K562 (cell line): ENCODE data around the gene KLHL29. TPM values are rescaled to one million over a fixed set of nuclear protein-coding genes. Genes with fewer than 3 reads are reported as not detected.
A peak's percentile ranks its signal among the peaks of the same experiment; 100 is the strongest.

ENCODE experiments used
- ATAC-seq: fragments of 200-7000 bp; cut with Tn5 transposase; 3 replicates; pipeline ENCODE4 v1.9.1; 2020; ENCODE audit warnings: moderate library complexity
- BruUV-seq: library from RNA; stranded (reverse); fragments of 400-500 nt; replicated peaks from 2 replicates; lab custom pipeline; 2021; lab: Mats Ljungman, UMichigan
- CTCF ChIA-PET: fragments of 300-600 bp; formaldehyde crosslinking; extraction: SDS; loops from one replicate; lab custom pipeline; 2021; ENCODE audit warnings: low intra/inter-chr PET ratio; lab: Yijun Ruan, JAX
- POLR2A ChIA-PET: fragments of 300-600, 350-650 bp; sonication (Branson Sonifier 250); formaldehyde crosslinking; extraction: SDS; loops from one replicate; lab custom pipeline; 2021; ENCODE audit warnings: antibody characterized with exemption, inconsistent platforms; lab: Yijun Ruan, JAX
- DNase-seq, 4 experiments: peaks; one replicate each; pipeline versions ENCODE4 v3.0.0 to v3.0.0-alpha.2; 2011 to 2018; ENCODE audit warnings: low spot score in 3 of 4, mixed read lengths in 3 of 4; ENCODE audit errors: extremely low read depth in 1 of 4
- FAIRE-seq: peaks from 2 replicates; lab custom pipeline; 2011; peaks lifted over from hg19 to GRCh38; lab: Jason Lieb, UNC
- H2AFZ ChIP-seq: 2 replicates; pipeline ENCODE4 v1.6.0; 2011; ENCODE audit warnings: low read depth, low read length, control low read depth, inconsistent platforms
- H3K27ac ChIP-seq: fragments of 200-600 bp; 3 replicates; pipeline ENCODE4 v1.8.0; 2011; ENCODE audit warnings: low read depth, mild to moderate bottlenecking, control low read depth, inconsistent platforms, low read length, moderate library complexity, mixed read lengths; ENCODE audit errors: extremely low read depth
- H3K27me3 ChIP-seq, 2 experiments: fragments of 300-600 bp in 1 of 2; 2 replicates in 1 of 2; 3 replicates in 1 of 2; pipeline versions ENCODE4 v1.6.0 to v1.8.0; 2011; ENCODE audit warnings: inconsistent platforms in 2 of 2, low read length in 2 of 2, mild to moderate bottlenecking in 1 of 2, mixed read lengths in 1 of 2, moderate library complexity in 1 of 2; ENCODE audit not compliant: control insufficient read depth in 2 of 2, insufficient read depth in 2 of 2
- H3K36me3 ChIP-seq: fragments of 300-600 bp; 3 replicates; pipeline ENCODE4 v1.8.0; 2011; ENCODE audit warnings: mild to moderate bottlenecking, low read length, inconsistent platforms; ENCODE audit not compliant: control insufficient read depth, insufficient read depth
- H3K4me1 ChIP-seq, 2 experiments: fragments of 200-600 bp in 1 of 2; replicated peaks in 1 of 2; 2 replicates in 1 of 2; 3 replicates in 1 of 2; pipeline versions ENCODE4 v1.5.1 to v1.8.0; 2011; ENCODE audit warnings: inconsistent platforms in 2 of 2, low read length in 2 of 2, mild to moderate bottlenecking in 1 of 2, mixed read lengths in 1 of 2, moderate library complexity in 1 of 2; ENCODE audit not compliant: control insufficient read depth in 2 of 2, insufficient read depth in 2 of 2
- H3K4me2 ChIP-seq: 2 replicates; pipeline ENCODE4 v1.6.1; 2011; ENCODE audit warnings: low read length, control low read depth, inconsistent platforms, mixed read lengths; ENCODE audit not compliant: insufficient read depth
- H3K4me3 ChIP-seq: fragments of 200-600 bp; sonication (generic), shearing (Covaris generic); 2 replicates; pipeline ENCODE4 v1.5.1; 2016; ENCODE audit warnings: control low read depth, inconsistent platforms
- H3K79me2 ChIP-seq: fragments of 200-600 bp; 3 replicates; pipeline ENCODE4 v1.8.0; 2011; ENCODE audit warnings: low read length, inconsistent platforms; ENCODE audit not compliant: control insufficient read depth, insufficient read depth
- H3K9ac ChIP-seq, 2 experiments: 2 replicates each; pipeline versions ENCODE4 v1.6.0 to v1.6.1; 2011; ENCODE audit warnings: low read depth in 2 of 2, low read length in 2 of 2, control low read depth in 1 of 2, inconsistent platforms in 1 of 2, mild to moderate bottlenecking in 1 of 2, mixed read lengths in 1 of 2; ENCODE audit not compliant: insufficient read depth in 1 of 2
- H3K9me1 ChIP-seq: one replicate; pipeline ENCODE4 v1.6.0; 2011; ENCODE audit warnings: inconsistent platforms, mild to moderate bottlenecking, low read length, moderate library complexity; ENCODE audit not compliant: control insufficient read depth, insufficient read depth
- H3K9me3 ChIP-seq: replicated peaks from 2 replicates; pipeline ENCODE4 v1.5.1; 2011; ENCODE audit warnings: low read depth, low read length, inconsistent platforms; ENCODE audit not compliant: control insufficient read depth, insufficient read depth
- H4K20me1 ChIP-seq: replicated peaks from 2 replicates; pipeline ENCODE4 v1.6.1; 2011; ENCODE audit warnings: low read length, inconsistent platforms, mixed read lengths; ENCODE audit not compliant: control insufficient read depth, insufficient read depth
- CBFA2T3 ChIP-seq: fragments of 450-650 bp; IDR thresholded peaks from 2 replicates; pipeline ENCODE4 v1.6.1; 2017
- KLF6 ChIP-seq: fragments of 250-450 bp; sonication (Bioruptor Pico); IDR thresholded peaks from 2 replicates; pipeline ENCODE4 v1.4.0; 2020; ENCODE audit warnings: mild to moderate bottlenecking, moderate library complexity, borderline replicate concordance
- MAFK ChIP-seq: IDR thresholded peaks from 2 replicates; pipeline ENCODE4 v1.6.1; 2011; ENCODE audit warnings: low read length, improper control_type of control experiment
- TAL1 ChIP-seq: fragments of 450-650 bp; IDR thresholded peaks from 2 replicates; pipeline ENCODE4 v1.6.1; 2016; ENCODE audit warnings: mild to moderate bottlenecking
- ZNF592 ChIP-seq: fragments of 450-650 bp; IDR thresholded peaks from 2 replicates; pipeline ENCODE4 v1.6.1; 2017; ENCODE audit warnings: antibody characterized with exemption, mild to moderate bottlenecking
- WGBS: fragments of 100-300 bp; shearing (Covaris generic); methylation state at CpG from one replicate; pipeline ENCODE4 v1.1.6; 2016; ENCODE audit warnings: low coverage, mixed read lengths; ENCODE audit not compliant: insufficient coverage; ENCODE audit errors: missing lambda C conversion rate; 5-methylcytosine and 5-hydroxymethylcytosine counted together
- in situ Hi-C: fragments of 300-500 bp; cut with MboI; formaldehyde crosslinking; loops from 4 replicates; pipeline ENCODE4 v1.15.0; 2018; ENCODE audit warnings: inconsistent platforms, mixed read lengths
- intact Hi-C: fragments of 100-400 bp; cut with micrococcal nuclease; formaldehyde crosslinking; loops from 2 replicates; pipeline ENCODE4 v1.14.2; 2022
- polyA plus RNA-seq, 8 experiments: library from polyadenylated mRNA; depleted of rRNA in 4 of 8; stranded (reverse) in 5 of 8; unstranded in 3 of 8; fragments of >200 nt; fragmentation: Nextera tagmentation in 2 of 8; fragmentation: Illumina TruSeq in 1 of 8; extraction: Ambion mirVana in 2 of 8; extraction: Trizol in 1 of 8; gene quantifications; 2 replicates each; pipeline versions ENCODE4 v1.2.1 to v1.2.3, GENCODE V29; 2011 to 2014; ENCODE audit warnings: inconsistent platforms in 1 of 8, missing spikeins in 1 of 8
- total RNA-seq, 7 experiments: library from RNA; depleted of rRNA in 6 of 7; stranded (reverse); fragments of >200 nt in 6 of 7; fragmentation: Illumina TruSeq in 2 of 7; extraction: Trizol in 2 of 7; gene quantifications; 2 replicates each; pipeline versions ENCODE4 v1.2.1 to v1.2.3, GENCODE V29; 2011 to 2021; ENCODE audit warnings: low replicate concordance in 1 of 7

KLHL29 gene
- total and polyA plus RNA-seq, 9 of the 15 experiments (the other 6 are each of a cell fraction or from before 2014, with no cell fraction given), result 0.03 to 0.31 (median 0.08) TPM; not detected in 1

- Histone ChIP-seq H3K79me2 (no peaks in the 10 kb centered on the region), H3K9me1 (no peaks in the 10 kb centered on the region), H3K9ac (no peak overlapping the region), H3K9me3 (no peaks in the 10 kb centered on the region), H4K20me1 (peaks cover 4% of the 10 kb centered on the region; the same call in 1 of the 2 replicates), H3K27me3 (peaks cover 50 to 94% of the 10 kb centered on the region in 2 experiments), H3K36me3 (no peaks in the 10 kb centered on the region), H3K4me2 (no peak overlapping the region), H3K27ac (no peak overlapping the region), H3K4me3 (no peak overlapping the region), H3K4me1 (no peaks in the 10 kb centered on the region; a peak in 1 of 5 replicates), H2AFZ (no peak overlapping the region)
- POLR2A ChIA-PET, result interaction anchor here (1.0 kb wide), 1 partner anchor 112 kb away, joined by 3 read pairs; no protein-coding TSS in a partner anchor
- peak in 1 of 4 experiments; percentile 11 for DNase-seq
- 1% methylated on average over 11 of the region's 11 CpGs for WGBS
- ATAC-seq, result peak; percentile 34; the same call in 1 of the 3 replicates
- BruUV-seq, result no TSS peak
- in situ Hi-C loops (no loop called here), intact Hi-C loops (no loop called here)
- CTCF ChIA-PET, result no interaction called here
- FAIRE-seq, result no peak
- TF ChIP-seq MAFK (no peak), KLF6 (CRISPR knock-in tag) (no peak), CBFA2T3 (peak; percentile 24; the same call in 1 of the 2 replicates), TAL1 (peak; percentile 10; the same call in 1 of the 2 replicates), ZNF592 (no peak)
These were observed 143.7 kb downstream of the KLHL29 start for GRCh38 chr2:23528690-23529089.
